Aorta (tissue), 5 donors: ENCODE results near the gene EIF4E2. TPM values are rescaled to one million over a fixed set of nuclear protein-coding genes. Genes with fewer than 3 reads are reported as not detected.

Experiments
- ATAC-seq: fragments of 200-7000 bp; cut with Tn5 transposase; one replicate; pipeline ENCODE4 v1.9.1; 2022; ENCODE audit warnings: moderate library complexity; ENCODE audit not compliant: low FRiP score
- DNase-seq, 2 donors: peaks; one replicate each; pipeline ENCODE4 v3.0.0-alpha.2; 2020
- H3K27ac ChIP-seq, 2 donors: one replicate each; pipeline ENCODE4 v1.5.1; 2013; ENCODE audit warnings: low read length in 2 of 2, mild to moderate bottlenecking in 2 of 2, moderate library complexity in 2 of 2, control low read depth in 1 of 2, inconsistent platforms in 1 of 2, low read depth in 1 of 2
- H3K27me3 ChIP-seq, 2 donors: one replicate each; pipeline ENCODE4 v1.6.1; 2013; ENCODE audit warnings: control low read depth in 1 of 2, low read length in 1 of 2, mild to moderate bottlenecking in 1 of 2, moderate library complexity in 1 of 2; ENCODE audit not compliant: insufficient read depth in 2 of 2, control insufficient read depth in 1 of 2
- H3K36me3 ChIP-seq, 2 donors: one replicate each; pipeline ENCODE4 v1.6.1; 2013; ENCODE audit warnings: control low read depth in 1 of 2, low read length in 1 of 2, mild to moderate bottlenecking in 1 of 2; ENCODE audit not compliant: insufficient read depth in 2 of 2, control insufficient read depth in 1 of 2
- H3K4me1 ChIP-seq, 2 donors: one replicate each; pipeline ENCODE4 v1.6.1; 2013; ENCODE audit warnings: low read length in 2 of 2, control low read depth in 1 of 2, mild to moderate bottlenecking in 1 of 2, moderate library complexity in 1 of 2; ENCODE audit not compliant: insufficient read depth in 2 of 2, control insufficient read depth in 1 of 2
- H3K4me3 ChIP-seq, 2 donors: one replicate each; pipeline ENCODE4 v1.5.1; 2013; ENCODE audit warnings: low read length in 2 of 2, control low read depth in 1 of 2, mild to moderate bottlenecking in 1 of 2
- H3K9me3 ChIP-seq: one replicate; pipeline ENCODE4 v1.6.1; 2013; ENCODE audit warnings: mild to moderate bottlenecking, low read length; ENCODE audit not compliant: control insufficient read depth
- WGBS, 2 donors: extraction: QIAGEN DNeasy Blood & Tissue Kit; methylation state at CpG; one replicate each; pipeline ENCODE4 v1.1.7; 2013; 5-methylcytosine and 5-hydroxymethylcytosine counted together
- intact Hi-C, 2 donors: fragments of 100-400 bp; cut with DNase I; formaldehyde crosslinking; loops; one replicate each; pipeline versions ENCODE4 v1.14.2 to v1.15.0; 2022
- polyA plus RNA-seq, 2 donors: library from polyadenylated mRNA; stranded (reverse); fragments of 200-250 nt; gene quantifications; one replicate each; pipeline ENCODE4 v1.2.3, GENCODE V29; 2013
- total RNA-seq, 2 donors: library from RNA; stranded (reverse); fragmentation: NEBNext Ultra II Directional; extraction: Animal tissue kit (Norgen Biotek cat#: 25700); gene quantifications; one replicate each; pipeline ENCODE4 v1.2.1, GENCODE V29; 2021
- donor health status: healthy with polysubstance abuse.
- donor health status: Bipolar disorder and iron deficiency.
- donor health status: DM: no; HTN: no; CAD: no.
- donor health status: DM: no; HTN: no; CAD: no.
- donor health status: DM: yes; HTN: yes; CAD: no.

The EIF4E2 gene
- total and polyA plus RNA-seq, 4 donors: 43.9 to 60.7 (median 55.1) TPM

DNA sequence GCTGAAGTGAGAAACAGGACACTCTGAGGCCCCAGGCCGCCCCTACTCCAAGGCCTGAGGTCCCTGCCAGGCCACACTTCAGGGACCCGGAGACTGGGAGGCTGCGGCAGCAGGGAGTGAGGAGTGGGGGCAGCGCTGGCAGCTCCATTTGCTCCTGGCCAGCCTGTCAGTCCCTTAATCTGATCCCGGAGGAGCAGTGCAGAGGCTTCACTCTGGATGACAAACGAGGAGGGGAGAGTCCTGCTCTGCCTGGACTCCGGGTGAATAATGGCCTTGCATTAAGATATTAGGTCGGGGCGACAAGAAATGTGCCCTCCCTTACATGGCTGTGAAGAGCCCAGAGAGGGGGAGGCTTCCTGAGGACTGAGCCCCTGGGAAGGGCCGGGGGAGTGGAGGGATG, 44.6 kb upstream of the EIF4E2 start:
- DNase-seq: no peak
- H3K27ac ChIP-seq: no peak overlapping the region
- H3K4me3 ChIP-seq: no peak overlapping the region
- WGBS, 2 donors: 64 to 71% methylated on average over 10 of the region's 10 CpGs
- H3K9me3 ChIP-seq: no peaks in the 10 kb centered on the region
- H3K4me1 ChIP-seq: no peaks in the 10 kb centered on the region
- H3K27me3 ChIP-seq: no peaks in the 10 kb centered on the region
- ATAC-seq: no peak
- intact Hi-C loops: no loop called here
- no peaks in the 10 kb centered on the region for H3K36me3 ChIP-seq

DNA sequence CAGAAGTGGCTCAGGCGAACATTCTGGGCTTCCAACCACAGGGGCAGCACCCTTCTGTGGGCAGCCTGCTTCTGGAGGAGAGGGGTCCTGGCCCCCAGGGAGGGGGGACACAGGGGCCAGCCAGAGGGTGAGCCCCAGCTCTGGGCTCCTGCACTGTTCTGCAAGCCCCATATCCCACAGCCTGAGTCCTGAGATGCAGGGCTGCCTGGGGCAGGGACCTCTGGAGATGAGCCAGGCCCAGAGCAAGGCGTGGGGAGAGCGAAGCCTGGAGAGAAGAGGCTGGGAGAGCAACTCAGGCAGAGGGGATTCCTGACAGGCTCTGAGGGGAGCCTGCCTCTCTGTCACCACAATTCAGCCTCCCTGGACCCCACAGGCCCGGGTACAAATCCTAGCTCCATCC, 43.8 kb upstream of the EIF4E2 start:
- no peaks in the 10 kb centered on the region for H3K27me3 ChIP-seq
- intact Hi-C loops: no loop called here
- no peaks in the 10 kb centered on the region for H3K4me1 ChIP-seq
- 79 to 82% methylated on average over 4 of the region's 4 CpGs for whole genome bisulfite sequencing, 2 donors
- H3K27ac ChIP-seq: no peak overlapping the region
- DNase-seq (no peak), ATAC-seq (no peak)
- H3K9me3 ChIP-seq: no peaks in the 10 kb centered on the region
- H3K4me3 ChIP-seq: no peak overlapping the region
- no peaks in the 10 kb centered on the region for H3K36me3 ChIP-seq

GRCh38 chr2:232508251-232508650, 42.2 kb upstream of the EIF4E2 start:
- Histone ChIP-seq H3K36me3 (no peaks in the 10 kb centered on the region), H3K4me1 (no peaks in the 10 kb centered on the region), H3K9me3 (no peaks in the 10 kb centered on the region), H3K27me3 (no peaks in the 10 kb centered on the region), H3K27ac (no peak overlapping the region), H3K4me3 (no peak overlapping the region)
- intact Hi-C loops: no loop called here
- 73 to 81% methylated on average over 7 of the region's 7 CpGs for WGBS, 2 donors
- ATAC-seq (no peak), DNase-seq (no peak)

- no peak overlapping the region for H3K27ac ChIP-seq
- H3K9me3 ChIP-seq: no peaks in the 10 kb centered on the region
- ATAC-seq: no peak
These were observed 39.1 kb upstream of the EIF4E2 start for GRCh38 chr2:232511336-232511890.

DNA sequence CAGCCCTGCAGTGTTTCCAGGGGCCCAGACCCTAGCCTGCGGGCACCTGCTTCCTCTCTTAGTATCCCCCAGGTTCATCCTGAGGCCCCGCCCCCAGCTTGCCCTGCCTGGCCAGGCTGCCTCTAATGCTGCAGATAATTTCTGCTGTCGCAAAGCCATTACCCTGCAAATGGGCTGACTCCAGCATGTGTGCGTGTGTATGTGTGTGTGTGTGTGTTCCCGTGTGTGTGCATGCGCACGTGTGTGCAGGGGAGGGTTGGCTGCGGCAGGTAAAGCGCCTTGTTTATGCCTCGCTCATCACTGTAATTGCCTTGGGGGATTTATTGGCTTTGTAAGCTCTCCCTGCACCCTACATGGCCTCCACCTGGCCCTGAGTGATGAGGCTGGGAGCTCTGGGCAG, 37.9 kb upstream of the EIF4E2 start:
- H3K4me1 ChIP-seq: no peaks in the 10 kb centered on the region
- H3K27ac ChIP-seq: no peak overlapping the region
- ATAC-seq (no peak), DNase-seq (no peak)
- no peaks in the 10 kb centered on the region for H3K27me3 ChIP-seq
- no peaks in the 10 kb centered on the region for H3K9me3 ChIP-seq
- no peaks in the 10 kb centered on the region for H3K36me3 ChIP-seq
- 78 to 79% methylated on average over 10 of the region's 10 CpGs for WGBS, 2 donors
- intact Hi-C loops: no loop called here
- no peak overlapping the region for H3K4me3 ChIP-seq

More at GRCh38 chr2:232511336-232511890, 39.1 kb upstream of the EIF4E2 start:
- intact Hi-C loops: no loop called here
- H3K36me3 ChIP-seq: no peaks in the 10 kb centered on the region
- no peaks in the 10 kb centered on the region for H3K4me1 ChIP-seq
- no peak overlapping the region for H3K4me3 ChIP-seq
- 24 to 32% methylated on average over 11 of the region's 11 CpGs for WGBS, 2 donors
- no peaks in the 10 kb centered on the region for H3K27me3 ChIP-seq
- no peak for DNase-seq

- H3K27me3 ChIP-seq: no peaks in the 10 kb centered on the region
- H3K4me3 ChIP-seq: no peak overlapping the region
- intact Hi-C loops: no loop called here
- ATAC-seq (no peak), DNase-seq (no peak)
- H3K27ac ChIP-seq: no peak overlapping the region
- H3K9me3 ChIP-seq: no peaks in the 10 kb centered on the region
- WGBS, 2 donors: 76 to 80% methylated on average over 5 of the region's 5 CpGs
- no peaks in the 10 kb centered on the region for H3K4me1 ChIP-seq
- no peaks in the 10 kb centered on the region for H3K36me3 ChIP-seq
These were observed 37.1 kb upstream of the EIF4E2 start for GRCh38 chr2:232513353-232513752.

DNA sequence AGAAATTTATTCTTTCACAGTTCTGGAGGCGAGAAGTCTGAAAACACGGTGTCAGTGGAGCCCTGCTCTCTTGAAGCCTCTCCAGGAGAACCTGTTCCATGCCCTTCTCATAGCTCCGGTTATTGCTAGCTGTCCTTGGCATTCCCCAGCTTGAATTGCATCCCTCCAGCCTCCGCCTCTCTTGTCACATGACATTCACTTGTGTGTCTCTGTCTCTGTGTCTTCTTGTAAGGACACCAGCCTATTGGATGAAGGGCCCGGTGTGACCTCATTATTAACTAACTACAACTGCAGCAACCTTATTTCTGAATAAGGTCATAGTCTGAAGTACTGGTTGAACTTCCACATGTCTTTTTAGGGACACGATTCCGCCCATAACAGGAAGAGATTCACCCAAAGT, 34.9 kb upstream of the EIF4E2 start:
- no peak for ATAC-seq
- no peaks in the 10 kb centered on the region for H3K9me3 ChIP-seq
- no peak for DNase-seq
- no peaks in the 10 kb centered on the region for H3K27me3 ChIP-seq
- no peak overlapping the region for H3K4me3 ChIP-seq
- H3K36me3 ChIP-seq: no peaks in the 10 kb centered on the region
- H3K4me1 ChIP-seq: no peaks in the 10 kb centered on the region
- 91 to 92% methylated on average over 7 of the region's 7 CpGs for WGBS, 2 donors
- no peak overlapping the region for H3K27ac ChIP-seq
- intact Hi-C loops: no loop called here

GRCh38 chr2:232516551-232516950, 33.9 kb upstream of the EIF4E2 start:
- H3K27ac ChIP-seq: no peak overlapping the region
- DNase-seq (no peak), ATAC-seq (no peak)
- H3K36me3 ChIP-seq: no peaks in the 10 kb centered on the region
- no peaks in the 10 kb centered on the region for H3K4me1 ChIP-seq
- H3K4me3 ChIP-seq: no peak overlapping the region
- H3K27me3 ChIP-seq: no peaks in the 10 kb centered on the region
- intact Hi-C loops: no loop called here
- WGBS, 2 donors: 89 to 90% methylated on average over 3 of the region's 3 CpGs
- no peaks in the 10 kb centered on the region for H3K9me3 ChIP-seq

- H3K27me3 ChIP-seq: no peaks in the 10 kb centered on the region
- no peaks in the 10 kb centered on the region for H3K36me3 ChIP-seq
- no peaks in the 10 kb centered on the region for H3K4me1 ChIP-seq
- H3K4me3 ChIP-seq: no peak overlapping the region
- intact Hi-C loops: no loop called here
- DNase-seq (no peak), ATAC-seq (no peak)
- WGBS, 2 donors: 71 to 72% methylated on average over 6 of the region's 6 CpGs
- H3K9me3 ChIP-seq: no peaks in the 10 kb centered on the region
- no peak overlapping the region for H3K27ac ChIP-seq
These were observed 31.6 kb upstream of the EIF4E2 start for GRCh38 chr2:232518844-232519243.
